Activated gamma-delta T cell treated with anti-CD3 and anti-CD28 coated beads, Interleukin-2, amount 50 U/mL, for 16 hours (primary cell): ENCODE results near the gene CAMK2B.

Experiments used
- DNase-seq: peaks from one replicate; pipeline ENCODE4 v3.0.0-alpha.2; 2020; ENCODE audit warnings: low read depth

CAMK2B gene

DNA sequence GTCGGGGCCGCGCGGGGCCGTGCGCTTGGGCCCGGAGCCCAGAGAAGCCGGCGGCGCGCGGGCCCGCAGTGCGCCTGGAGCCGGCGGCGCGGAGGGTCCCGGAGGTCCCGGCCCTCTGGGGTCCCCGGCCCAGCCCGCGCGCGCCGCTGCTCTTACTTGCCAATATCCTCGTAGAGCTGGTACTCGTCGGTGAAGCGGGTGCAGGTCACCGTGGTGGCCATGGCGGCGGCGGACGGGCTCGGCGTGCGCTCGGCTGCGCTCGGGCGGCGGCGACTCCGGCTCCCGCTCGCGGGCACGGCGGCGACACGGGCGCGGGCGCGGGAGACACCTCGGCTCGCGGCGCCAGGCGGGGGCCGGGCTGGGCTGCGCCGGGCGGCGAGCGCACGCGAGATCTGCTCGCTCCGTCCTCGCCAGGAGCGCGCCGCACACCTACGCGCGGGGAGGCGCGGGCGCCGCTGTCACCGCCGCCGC lies at the start of gene CAMK2B:
CAMK2B (minus strand) TSS at position 394 of the 471 bp plus-strand sequence; CDS start at position 221, 173 bp downstream.
- DNase-seq: no peak

DNA sequence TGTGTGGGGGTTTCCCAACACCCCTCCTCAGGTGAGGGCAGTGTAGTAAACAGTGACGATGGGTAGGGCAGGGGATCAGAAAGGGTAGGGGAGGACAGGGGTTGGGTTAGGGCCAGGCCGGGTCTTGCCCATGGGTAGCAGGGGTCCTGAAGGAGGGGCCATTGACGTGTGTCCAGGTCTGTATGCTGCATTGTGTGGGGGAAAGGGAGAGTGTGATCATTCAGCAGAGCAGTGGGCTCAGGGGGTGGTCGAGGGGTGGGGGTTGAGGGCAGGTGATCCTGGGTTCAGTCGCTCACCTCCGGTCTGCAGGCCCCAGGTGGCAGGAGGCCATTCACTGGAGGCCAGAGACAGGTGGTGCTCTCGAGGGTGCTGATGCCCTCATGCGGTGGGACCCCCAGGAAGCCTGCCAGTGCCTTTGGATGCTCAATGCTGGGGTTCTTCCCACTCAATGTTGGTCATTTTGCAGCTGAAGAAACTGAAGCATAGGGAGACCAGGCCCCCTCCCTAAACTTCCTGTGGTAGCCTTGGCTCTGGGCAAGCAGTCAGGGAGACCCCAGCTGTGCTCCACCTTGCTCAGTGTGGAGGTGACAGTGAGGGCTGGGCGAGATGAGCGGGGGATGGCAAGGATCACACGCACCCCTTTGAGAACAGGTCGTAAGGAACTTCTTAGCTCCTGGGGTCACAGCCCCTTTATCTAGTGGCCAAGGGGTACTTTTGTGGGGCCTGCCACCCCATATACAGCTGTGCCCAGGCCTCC lies 48.8 kb upstream of the CAMK2B start:
- no peak for DNase-seq

DNA sequence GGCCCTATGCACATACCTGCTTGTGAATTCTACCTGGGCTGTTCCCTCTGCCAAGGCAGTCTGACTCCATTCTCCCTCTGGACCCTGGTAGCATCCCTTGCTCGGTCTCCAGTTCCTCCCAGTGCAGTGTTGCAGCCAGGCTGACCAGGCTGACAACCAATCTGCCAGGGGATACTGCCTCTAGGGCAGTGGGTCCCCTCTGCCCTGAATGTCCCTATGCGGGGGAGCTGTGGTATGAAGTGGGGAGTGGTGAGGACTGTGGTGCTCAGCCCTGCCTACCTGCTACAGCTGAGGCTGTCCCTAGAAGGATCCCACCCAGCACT lies 48.0 kb upstream of the CAMK2B start:
- DNase-seq: no peak

DNA sequence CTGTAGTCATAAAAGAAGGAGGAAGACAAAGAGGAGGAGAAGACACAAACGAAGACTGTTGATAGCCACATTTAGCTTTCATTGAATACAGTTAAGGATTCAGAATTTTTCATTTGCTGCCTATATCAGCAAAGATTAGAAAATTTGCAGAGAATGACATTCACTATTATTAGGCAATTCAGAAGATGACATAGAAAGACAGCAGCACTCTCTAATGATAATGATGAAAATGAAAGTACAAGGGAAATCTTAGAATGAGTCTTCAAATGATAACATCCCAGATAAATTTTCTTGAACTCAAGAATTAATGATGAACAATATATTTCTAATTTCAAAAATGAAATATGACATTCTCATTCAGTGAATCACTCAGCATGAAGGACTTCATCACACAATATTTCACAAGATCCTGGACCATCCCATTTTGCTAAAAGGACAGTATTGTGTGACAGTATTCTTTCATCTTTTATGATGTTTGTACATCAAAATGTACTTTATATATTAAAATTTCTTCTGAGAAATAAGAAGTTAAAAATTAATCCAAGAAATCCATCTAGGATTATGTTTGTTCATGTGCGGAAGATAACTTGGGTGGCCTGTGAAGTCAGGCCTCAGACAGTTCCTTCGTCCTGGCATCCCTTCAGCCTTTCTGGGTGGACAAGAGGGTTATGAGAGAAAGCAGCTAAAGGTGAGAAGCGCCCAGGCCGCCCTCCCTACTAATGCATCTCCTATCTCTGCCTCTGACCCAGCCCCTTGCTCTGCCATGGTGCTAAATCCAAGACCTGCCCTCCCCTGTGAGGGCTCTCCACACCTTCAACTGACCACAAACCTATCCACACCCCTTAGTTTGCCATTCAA lies 47.4 kb upstream of the CAMK2B start:
- DNase-seq: no peak

DNA sequence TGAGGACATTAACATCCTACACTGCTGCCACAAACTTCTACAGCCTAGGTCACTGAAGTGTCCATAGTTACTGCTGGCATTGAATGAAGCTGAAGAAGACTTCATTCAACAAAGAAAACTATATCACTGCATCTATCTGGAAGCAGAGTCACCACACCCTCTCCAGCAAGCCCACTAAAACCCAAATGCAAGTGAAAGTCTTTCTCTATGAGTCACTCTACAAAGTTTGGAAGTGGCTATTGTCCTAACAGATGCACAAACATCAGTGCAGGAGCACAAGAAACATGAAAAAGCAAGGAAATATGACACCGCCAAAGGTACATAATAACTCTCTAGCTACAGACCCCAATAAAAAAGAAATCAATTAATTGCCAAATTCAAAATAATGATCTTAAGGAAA lies 43.5 kb upstream of the CAMK2B start:
- DNase-seq: no peak

DNA sequence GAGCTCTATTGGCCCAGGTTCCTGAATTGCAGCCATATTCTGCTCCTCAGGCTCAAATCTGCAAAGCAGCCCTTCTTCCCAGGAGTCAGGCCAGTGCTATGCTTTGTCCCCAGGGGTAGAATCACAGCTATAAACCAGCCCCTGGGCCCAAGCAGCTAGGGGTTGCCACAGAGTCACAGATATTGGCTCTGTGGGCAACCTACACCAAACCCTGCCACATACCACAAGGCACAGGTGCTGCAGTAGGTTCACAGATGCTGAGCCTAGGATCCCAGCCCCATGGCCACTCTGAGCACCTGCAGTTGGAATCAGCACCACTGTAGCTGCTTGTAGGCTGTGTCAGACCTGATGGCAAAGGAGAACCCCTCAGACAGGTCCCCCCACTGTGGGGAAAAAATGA lies 43.1 kb upstream of the CAMK2B start:
- DNase-seq: no peak

DNA sequence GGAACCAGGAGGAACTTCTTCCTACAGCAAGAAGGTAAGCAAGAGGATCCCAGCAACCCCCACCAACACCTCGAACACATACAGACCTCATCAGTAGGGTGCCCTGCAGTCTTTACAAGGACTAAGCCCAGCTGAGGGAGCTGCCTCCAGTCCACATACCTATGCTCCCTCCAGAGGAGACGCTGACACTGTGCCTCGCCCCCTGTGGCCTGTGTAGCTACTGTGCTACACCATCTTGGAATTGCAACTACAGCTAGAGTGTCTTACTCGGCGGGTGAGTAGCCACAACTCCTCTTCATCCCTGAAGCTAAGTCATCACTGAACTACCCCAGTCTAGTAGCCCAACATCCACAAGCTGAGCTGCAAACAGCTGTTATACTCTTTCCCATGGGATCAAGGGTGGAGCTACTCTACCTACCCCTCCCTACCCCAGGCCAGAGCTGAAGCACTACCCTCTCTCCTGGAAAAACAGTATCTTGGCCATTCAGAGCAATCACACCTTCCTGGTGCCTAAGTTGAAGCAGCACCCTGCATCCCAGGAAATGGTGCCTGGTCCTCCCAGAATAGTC lies 42.2 kb upstream of the CAMK2B start:
- no peak for DNase-seq

DNA sequence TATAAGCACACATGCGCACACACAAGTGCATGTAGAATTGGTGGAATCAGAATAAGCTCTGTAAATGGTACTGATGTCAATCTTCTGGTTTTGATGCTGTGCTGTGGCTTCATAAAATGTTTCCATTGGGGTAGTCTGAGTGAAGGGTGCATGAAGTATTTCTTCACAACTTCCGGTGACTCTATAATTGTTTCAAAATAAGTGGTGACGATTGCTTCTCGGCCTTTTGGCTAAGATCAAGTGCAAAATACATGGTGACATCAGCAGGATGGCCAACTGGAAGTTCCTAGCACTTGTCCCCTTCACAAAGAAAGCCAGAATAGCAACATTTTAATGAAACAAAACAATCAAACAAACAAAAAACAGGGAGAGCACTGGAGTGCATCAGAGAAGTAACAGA lies 41.6 kb upstream of the CAMK2B start:
- no peak for DNase-seq

DNA sequence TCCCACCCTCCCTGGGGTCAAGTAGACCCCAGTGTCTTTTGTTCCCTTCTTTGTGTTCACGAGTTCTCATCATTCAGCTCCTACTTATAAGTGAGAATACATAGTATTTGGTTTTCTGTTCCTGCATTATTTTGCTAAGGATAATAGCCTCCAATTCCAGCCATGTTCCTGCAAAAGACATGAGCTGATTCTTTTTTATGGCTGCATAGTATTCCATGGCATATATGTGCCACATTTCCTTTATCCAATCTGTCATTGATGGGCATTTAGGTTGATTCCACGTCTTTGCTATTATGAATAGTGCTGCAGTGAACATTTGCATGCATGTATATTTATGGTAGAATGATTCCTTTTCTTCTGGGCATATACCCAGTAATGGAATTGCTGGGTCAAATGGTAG lies 28.3 kb upstream of the CAMK2B start:
- no peak for DNase-seq

DNA sequence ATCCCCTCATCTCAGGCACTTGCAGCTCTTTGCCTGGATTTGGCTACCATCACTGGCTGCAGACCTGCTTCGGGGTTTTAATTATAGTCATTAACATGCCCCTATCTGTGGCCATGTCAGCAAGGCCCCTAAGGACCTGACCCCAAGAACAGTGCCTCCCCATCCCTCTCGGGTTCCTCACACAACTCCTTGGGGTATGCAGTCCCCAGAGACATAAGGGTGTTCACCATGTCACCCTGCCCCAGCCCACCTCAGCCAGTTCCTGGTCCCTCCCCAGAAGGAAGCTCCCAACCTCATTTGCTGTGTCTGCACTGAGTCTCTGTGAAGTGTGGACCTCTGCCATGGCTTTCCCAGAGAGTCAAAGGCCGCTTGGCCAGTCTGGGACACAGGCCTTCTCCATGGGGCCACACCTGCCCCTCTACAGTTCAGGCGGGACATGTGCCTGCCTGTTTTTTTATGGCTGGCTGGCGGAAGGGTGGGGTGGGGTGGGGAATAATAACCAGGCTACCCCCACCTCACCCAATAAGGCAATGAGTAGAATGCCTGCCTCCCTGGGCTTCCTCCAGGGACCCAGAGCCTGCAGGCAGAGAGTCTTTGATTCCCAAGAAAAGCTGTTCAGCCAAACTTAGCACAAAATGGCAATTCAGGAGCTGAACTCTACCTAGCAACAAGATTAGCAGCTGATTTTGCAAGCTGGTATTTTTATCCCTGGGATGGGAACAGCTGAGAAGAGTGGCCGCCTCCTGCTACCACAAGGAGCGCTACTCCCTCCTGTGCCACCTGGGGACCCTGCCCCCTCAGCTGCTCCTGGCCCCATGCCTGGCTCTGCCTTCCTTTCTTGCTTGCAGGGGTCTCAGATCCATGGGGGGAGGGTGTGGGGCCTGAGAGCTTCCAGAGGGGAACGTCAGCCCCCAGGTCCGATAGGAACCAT lies 23.7 kb upstream of the CAMK2B start:
- no peak for DNase-seq

DNA sequence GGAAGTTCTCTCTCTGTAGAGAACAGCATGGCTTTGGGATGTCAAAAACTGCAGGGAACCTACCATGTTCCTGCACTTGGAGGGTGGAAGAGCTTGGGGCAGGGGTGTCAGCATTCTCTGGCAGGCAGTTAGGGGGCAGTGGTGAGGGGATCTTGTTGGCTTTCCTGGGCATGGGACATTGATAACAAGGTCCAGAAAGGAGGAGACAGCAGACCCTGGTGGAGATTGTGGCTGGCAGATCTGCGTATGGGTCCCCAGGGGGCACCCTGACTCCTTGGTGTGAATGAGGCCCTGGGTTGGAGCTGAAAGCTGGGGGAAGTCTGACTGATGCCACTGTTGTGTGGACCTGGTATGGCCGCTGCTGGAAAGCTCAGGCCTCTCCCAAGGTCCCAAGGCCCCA lies 22.9 kb upstream of the CAMK2B start:
- no peak for DNase-seq

DNA sequence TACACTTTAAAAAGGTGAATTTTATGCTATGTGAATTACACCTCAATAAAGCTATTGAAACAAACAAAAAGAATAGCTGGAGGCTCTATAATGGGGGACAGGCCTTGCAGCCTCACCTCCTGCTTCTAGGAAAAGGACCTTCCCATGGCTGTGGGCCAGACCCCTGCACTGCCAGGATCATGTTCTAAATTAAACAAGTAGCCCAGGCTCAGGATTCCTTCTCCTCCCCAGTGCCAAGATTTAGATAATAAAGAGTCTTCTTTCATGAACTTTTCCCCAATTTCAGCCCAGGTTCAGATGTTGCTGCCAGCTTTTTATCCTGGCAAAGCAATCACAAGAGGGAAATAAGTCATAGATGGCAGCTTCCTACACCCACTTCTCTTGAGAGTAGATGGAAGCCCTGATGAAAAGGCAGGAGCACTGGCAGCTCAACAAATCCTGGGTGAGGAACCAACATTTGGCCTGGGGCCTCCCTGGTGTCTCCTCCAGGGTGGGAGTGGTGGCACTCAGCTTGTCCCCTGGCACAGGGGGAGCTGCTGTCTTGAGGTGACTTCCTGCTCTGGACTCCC lies 22.2 kb upstream of the CAMK2B start:
- no peak for DNase-seq

DNA sequence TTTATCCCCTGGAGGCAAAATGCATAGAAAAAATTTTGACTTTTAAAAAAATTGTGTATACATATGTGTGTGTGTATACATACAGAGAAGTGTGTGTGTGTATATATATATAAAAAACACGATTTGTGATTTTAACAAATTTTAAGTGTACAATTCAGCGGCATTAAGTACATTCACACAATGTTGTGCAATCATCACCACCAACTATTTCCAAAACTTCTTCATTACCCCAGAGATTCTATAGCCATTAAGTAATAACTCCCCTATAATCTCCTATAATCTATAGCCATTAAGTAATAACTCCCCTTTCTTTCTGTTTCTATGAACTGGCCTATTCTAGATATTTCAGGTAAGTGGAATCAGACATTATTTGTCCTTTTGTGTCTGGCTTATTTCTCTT lies 20.7 kb upstream of the CAMK2B start:
- no peak for DNase-seq

DNA sequence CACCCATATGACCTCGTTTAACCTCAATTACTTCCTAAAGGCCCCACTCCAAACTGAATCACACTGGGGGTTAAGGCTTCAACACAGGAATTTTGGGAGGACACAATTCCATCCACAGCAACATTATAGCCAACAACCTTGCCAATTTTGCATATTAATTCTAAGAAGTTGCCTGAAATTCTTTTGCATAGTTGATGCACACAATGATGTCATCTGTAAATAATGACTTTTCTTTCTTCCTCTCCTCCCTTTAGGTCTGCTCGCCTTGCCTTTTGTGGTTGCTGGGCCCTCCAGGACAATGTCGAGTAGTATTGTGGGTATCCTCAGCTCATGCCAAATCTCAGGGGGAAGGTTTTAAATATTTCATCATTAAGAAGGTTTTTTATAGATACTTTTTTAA lies 16.0 kb upstream of the CAMK2B start:
- no peak for DNase-seq

DNA sequence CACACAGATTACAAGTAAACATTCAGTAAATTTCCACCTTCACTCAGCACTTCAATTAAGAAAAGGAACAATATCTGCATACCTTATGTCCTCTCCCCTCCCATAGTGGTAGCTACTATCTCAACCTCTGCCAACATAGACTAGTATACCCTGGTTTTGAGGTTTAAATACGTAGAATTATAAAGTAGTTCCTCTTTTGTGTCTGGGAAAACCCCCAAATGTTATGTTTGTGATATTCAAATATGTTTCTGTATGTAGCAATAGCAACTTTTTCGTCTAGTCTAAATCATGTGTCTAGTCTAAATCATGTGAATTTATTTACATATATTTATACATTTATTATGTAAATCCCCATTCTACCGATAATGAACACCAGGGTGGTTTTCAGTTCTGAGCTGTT lies 13.2 kb upstream of the CAMK2B start:
- no peak for DNase-seq

DNA sequence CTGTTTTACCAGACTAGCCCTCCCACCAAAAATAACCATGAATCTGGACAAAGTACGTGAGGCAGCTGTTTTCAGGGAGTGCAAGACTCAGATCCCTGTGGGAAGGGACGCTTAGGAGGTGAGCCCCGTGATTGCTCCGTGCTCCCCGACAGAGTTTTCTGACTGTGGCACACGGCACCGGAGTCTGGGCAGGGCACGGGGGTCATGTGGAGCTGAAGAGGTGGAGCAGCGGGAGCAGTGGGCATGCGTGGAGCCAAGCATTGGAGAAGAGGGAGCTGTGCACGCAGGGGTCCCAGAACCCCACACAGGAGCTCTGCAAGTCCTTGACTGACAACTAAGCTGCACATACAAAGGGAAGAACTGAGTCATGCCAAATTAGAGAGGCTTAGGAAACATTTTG lies 11.1 kb upstream of the CAMK2B start:
- DNase-seq: no peak

DNA sequence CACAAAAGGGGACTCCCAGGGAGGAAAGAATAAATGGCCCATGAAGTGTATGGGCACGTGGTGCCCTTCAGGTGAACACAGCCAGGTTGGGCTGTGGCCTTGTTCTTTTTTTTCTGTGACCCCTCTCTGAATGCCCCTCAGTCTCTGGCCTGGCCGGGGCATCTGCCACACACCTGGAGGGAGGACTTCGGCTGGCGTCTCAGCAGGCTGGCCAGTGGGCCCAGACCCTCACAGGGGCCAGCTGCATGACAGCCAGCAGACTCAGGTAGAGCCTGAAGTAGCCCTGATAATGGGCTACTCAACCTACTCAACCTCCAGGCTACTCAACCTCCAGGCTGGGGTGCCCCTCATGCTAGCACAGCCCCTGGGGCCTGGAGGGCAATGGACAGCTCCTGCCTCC lies 9.8 kb upstream of the CAMK2B start:
- DNase-seq: no peak

DNA sequence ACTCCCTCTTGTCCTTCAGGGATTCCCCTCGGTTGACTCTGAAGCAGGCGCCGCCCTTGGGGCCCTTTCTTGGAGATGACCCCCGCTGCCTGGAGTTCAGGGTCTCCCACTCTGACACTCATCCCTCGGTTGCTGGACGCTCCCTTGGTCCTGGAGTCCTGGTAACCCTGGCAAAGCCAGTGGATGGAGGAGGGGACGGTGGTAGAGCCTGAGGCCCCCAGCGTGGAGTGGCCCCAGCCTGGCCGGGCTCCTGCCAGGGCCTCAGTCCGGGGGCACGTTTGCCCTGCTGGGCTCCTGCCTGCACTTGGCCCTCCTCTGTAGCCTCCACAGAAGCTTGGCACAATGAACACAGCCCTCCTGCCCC lies 9.3 kb upstream of the CAMK2B start:
- DNase-seq: no peak

DNA sequence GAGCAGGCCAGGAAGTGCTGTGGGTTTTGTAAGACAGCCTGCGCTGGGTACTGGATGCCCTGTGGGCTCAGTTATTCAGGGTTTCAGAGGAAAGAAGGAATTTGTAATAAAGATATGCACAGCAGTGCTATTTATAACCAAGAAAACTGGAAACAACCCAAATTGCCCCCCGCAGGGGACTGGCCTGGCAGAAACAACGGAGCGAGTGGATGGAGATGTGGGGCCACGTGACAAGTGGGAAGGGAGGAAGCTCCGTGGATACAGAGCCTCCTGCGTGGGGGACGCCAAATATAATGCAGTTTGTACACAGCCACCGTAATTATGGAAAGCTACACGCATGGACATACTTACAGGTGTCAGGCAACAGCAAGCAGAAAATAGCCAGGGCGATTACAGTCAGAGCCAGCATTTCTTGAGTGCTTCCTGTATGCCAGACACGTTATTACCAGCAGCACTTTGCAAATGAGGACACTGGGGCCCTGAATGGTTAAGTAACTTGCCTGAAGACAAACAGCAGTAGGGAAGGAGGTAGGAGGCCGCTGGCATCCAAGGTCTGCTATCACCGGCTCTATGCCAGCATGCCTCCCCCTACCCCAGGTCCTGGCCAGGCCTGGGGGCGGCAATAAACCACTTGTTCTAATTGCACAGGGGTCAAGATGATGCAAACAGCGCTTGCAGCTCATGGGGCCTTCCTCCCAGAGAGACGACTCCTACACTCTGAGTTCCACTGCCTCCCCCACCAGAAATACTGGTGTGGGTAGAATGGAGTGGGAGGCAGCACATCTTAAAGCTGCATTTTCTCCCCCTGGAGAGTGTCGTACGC lies 8.7 kb upstream of the CAMK2B start:
- no peak for DNase-seq

DNA sequence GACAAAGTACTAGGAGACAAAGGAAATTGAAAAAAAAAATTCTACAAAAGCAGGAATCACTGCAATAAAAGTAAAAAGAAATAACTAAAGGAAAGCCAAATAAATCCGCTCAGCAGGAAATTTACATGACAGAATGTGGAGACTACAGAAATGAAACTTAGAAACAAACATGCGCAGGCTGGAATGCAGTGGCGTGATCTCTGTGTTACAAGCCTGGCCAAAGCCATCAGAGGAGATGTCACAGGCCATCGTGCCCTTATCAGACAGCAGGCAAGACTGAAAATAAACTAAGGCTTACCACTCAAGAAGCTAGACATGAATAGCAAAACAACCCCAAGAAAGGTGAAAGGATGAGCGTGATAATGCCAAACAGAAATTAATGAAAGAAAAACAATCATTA lies 6.3 kb upstream of the CAMK2B start:
- DNase-seq: no peak

DNA sequence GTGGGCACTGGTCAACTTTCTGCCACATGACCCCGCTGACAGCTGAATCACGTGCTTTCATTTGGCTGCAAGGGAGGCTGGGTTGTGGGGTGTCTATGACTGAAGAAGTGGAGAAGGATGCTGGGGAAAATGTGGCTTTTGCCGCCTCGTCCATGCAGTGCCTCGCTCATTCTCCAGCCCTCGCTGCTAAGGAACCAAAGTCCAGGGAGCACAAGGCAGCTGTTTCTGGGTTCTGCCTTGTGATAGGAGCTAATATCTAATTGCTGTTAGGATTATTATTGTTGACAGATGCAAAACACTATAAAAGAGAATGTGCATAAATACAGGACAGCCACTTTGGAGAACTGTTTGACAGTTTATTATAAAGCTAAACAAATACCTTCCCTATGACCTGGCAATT lies 4.9 kb upstream of the CAMK2B start:
- no peak for DNase-seq
